Measurements from ENCODE around the gene USP8. TPM values are rescaled to one million over a fixed set of nuclear protein-coding genes. Genes with fewer than 3 reads are reported as not detected.
"Not testable (repeated sequence)": the region's sequence is repeated elsewhere in the genome, so short reads cannot be mapped to it uniquely, and the experiment has no call there.

USP8 gene
- total RNA-seq, 4 donors from 2014 or later: 37.6 to 170 (median 85.6) TPM

GRCh38 chr15:50476143-50476542 lies 51.9 kb downstream of the USP8 start:
- no peaks in the 10 kb centered on the region for H3K36me3 ChIP-seq
- H3K4me3 ChIP-seq: no peak overlapping the region
- no peaks in the 10 kb centered on the region for H3K9me3 ChIP-seq
- no peak overlapping the region for H3K27ac ChIP-seq
- H3K27me3 ChIP-seq: no peaks in the 10 kb centered on the region
- no peaks in the 10 kb centered on the region for H3K4me1 ChIP-seq
- TF ChIP-seq CTCF (IDR thresholded peaks at IDR 0.05): no peak
- no peak for TF ChIP-seq POLR2A (IDR thresholded peaks at IDR 0.05)
- intact Hi-C loops (cut with DNase I; ENCODE audit: low total_unique reads): no loop called here
- DNase-seq: no peak

- TF ChIP-seq CTCF (IDR thresholded peaks at IDR 0.05): no peak
- TF ChIP-seq POLR2A (IDR thresholded peaks at IDR 0.05): no peak
- intact Hi-C loops (cut with DNase I; ENCODE audit: low total_unique reads): no loop called here
These were observed 60.6 kb downstream of the USP8 start for GRCh38 chr15:50484781-50485180.

DNA sequence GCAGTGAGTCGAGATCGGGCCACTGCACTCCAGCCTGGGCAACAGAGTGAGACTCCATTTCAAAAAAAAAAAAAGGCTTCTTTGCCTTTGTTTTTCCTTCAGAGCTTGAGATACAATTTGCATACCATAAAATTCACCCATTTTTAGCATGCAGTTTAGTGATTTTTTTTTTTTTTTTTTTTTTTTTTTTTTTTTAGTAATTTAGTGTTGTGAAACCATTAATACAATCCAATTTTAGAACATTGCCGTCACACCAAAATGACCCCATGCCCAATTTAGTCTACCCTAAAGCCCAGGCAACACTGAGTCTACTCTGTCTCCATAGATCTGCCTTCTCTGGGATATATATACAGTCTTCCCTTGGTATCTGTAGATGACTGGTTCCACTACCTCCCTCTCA lies 61.2 kb downstream of the USP8 start:
- no peaks in the 10 kb centered on the region for H3K27me3 ChIP-seq
- intact Hi-C loops (cut with DNase I; ENCODE audit: low total_unique reads): no loop called here
- no peaks in the 10 kb centered on the region for H3K4me1 ChIP-seq
- H3K27ac ChIP-seq: no peak overlapping the region
- H3K9me3 ChIP-seq: no peaks in the 10 kb centered on the region
- TF ChIP-seq CTCF (IDR thresholded peaks at IDR 0.05): no peak
- TF ChIP-seq POLR2A (IDR thresholded peaks at IDR 0.05): no peak
- no peak overlapping the region for H3K4me3 ChIP-seq
- DNase-seq: no peak
- no peaks in the 10 kb centered on the region for H3K36me3 ChIP-seq

More at GRCh38 chr15:50484781-50485180, 60.6 kb downstream of the USP8 start:
- DNase-seq: no peak
- H3K36me3 ChIP-seq: no peaks in the 10 kb centered on the region
- H3K4me1 ChIP-seq: no peaks in the 10 kb centered on the region
- H3K4me3 ChIP-seq: no peak overlapping the region
- no peak overlapping the region for H3K27ac ChIP-seq
- H3K9me3 ChIP-seq: no peaks in the 10 kb centered on the region
- H3K27me3 ChIP-seq: no peaks in the 10 kb centered on the region

DNA sequence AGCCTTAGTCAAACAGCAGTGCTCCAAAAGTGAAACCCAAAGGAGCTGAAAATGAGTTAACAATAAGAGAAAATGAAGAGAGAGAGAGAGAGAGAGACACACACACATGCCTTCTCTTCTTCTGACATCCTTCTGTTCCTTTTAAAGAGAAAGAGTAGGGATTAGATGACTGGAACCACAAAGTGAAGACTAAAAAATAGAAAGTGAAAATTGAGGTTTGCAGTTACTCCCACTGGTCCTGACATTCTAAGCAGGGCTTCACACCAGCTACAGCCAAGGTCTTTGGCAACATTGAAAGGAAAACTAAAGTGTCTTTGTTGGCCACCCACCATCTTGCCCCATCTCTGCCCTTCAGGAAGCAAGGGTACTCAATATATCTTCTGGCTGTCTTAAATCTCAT lies 63.1 kb downstream of the USP8 start:
- Histone ChIP-seq H3K4me3 (no peak overlapping the region), H3K36me3 (no peaks in the 10 kb centered on the region), H3K27ac (no peak overlapping the region), H3K27me3 (no peaks in the 10 kb centered on the region), H3K9me3 (no peaks in the 10 kb centered on the region), H3K4me1 (no peaks in the 10 kb centered on the region)
- intact Hi-C loops (cut with DNase I; ENCODE audit: low total_unique reads): no loop called here
- no peak for DNase-seq
- TF ChIP-seq POLR2A (IDR thresholded peaks at IDR 0.05): no peak
- no peak for TF ChIP-seq CTCF (IDR thresholded peaks at IDR 0.05)

DNA sequence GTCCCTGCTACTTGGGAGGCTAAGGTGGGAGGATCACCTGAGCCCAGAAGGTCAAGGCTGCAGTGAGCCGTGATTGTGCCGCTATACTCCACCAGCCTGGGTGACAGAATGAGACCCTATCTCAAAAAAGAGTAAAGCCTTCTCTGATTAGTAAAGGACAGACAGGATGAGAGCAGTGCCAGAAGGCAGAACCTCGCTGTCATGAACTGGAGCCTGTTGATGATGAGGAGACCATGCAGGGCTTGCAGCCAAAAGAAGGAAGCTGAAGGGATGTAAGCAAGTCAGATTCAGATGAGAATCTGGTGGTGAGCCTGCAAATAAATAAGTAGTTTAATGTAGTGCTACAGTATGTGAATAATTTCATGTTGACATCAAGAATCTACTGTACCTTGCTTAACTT lies 69.4 kb downstream of the USP8 start:
- H3K4me1 ChIP-seq: no peaks in the 10 kb centered on the region
- no peaks in the 10 kb centered on the region for H3K27me3 ChIP-seq
- no peak overlapping the region for H3K4me3 ChIP-seq
- H3K36me3 ChIP-seq: no peaks in the 10 kb centered on the region
- intact Hi-C loops (cut with DNase I; ENCODE audit: low total_unique reads): no loop called here
- DNase-seq: no peak
- H3K9me3 ChIP-seq: no peaks in the 10 kb centered on the region
- no peak for TF ChIP-seq POLR2A (IDR thresholded peaks at IDR 0.05)
- no peak for TF ChIP-seq CTCF (IDR thresholded peaks at IDR 0.05)
- no peak overlapping the region for H3K27ac ChIP-seq

DNA sequence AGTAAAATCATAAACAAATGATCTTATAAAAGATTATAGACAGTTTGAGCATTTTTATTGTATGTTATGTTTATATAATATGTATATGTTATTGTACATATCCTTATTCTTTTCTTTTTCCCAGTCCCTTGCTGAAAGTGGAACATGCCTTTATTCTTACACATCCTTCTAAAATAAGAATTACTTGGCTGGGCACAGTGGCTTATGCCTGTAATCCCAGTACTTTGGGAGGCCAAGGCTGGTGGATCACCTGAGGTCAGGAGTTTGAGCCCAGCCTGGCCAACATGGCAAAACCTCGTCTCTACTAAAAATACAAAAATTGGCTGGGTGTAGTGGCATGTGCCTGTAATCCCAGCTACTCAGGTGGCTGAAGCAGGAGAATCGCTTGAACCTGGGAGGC lies 70.3 kb downstream of the USP8 start:
- DNase-seq; H3K4me1 ChIP-seq; H3K4me3 ChIP-seq; H3K27ac ChIP-seq; H3K36me3 ChIP-seq; H3K9me3 ChIP-seq; H3K27me3 ChIP-seq; intact Hi-C loops (cut with DNase I; ENCODE audit: low total_unique reads): not testable (repeated sequence)
